ENCODE measurements around the gene DCTPP1.

Gene DCTPP1

GRCh38 chr16:30418350-30419181, 11.3 kb downstream of the DCTPP1 start (continued):
- TF ChIP-seq ZBTB11 (tag by site-specific recombination; conservative IDR thresholded peaks at IDR 0.05; ENCODE audit: low read depth), result no peak
- no peak for TF ChIP-seq ZNF391 (tag by site-specific recombination; IDR thresholded peaks at IDR 0.05; ENCODE audit: borderline replicate concordance, low read depth)
- TF ChIP-seq, protein P1, sequence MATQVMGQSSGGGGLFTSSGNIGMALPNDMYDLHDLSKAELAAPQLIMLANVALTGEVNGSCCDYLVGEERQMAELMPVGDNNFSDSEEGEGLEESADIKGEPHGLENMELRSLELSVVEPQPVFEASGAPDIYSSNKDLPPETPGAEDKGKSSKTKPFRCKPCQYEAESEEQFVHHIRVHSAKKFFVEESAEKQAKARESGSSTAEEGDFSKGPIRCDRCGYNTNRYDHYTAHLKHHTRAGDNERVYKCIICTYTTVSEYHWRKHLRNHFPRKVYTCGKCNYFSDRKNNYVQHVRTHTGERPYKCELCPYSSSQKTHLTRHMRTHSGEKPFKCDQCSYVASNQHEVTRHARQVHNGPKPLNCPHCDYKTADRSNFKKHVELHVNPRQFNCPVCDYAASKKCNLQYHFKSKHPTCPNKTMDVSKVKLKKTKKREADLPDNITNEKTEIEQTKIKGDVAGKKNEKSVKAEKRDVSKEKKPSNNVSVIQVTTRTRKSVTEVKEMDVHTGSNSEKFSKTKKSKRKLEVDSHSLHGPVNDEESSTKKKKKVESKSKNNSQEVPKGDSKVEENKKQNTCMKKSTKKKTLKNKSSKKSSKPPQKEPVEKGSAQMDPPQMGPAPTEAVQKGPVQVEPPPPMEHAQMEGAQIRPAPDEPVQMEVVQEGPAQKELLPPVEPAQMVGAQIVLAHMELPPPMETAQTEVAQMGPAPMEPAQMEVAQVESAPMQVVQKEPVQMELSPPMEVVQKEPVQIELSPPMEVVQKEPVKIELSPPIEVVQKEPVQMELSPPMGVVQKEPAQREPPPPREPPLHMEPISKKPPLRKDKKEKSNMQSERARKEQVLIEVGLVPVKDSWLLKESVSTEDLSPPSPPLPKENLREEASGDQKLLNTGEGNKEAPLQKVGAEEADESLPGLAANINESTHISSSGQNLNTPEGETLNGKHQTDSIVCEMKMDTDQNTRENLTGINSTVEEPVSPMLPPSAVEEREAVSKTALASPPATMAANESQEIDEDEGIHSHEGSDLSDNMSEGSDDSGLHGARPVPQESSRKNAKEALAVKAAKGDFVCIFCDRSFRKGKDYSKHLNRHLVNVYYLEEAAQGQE (tag by site-specific recombination; IDR thresholded peaks at IDR 0.05), result no peak
- TF ChIP-seq ELK4 (IDR thresholded peaks at IDR 0.05; ENCODE audit: borderline replicate concordance, low read depth, low read length), result no peak
- TF ChIP-seq ZBTB21 (tag by site-specific recombination; IDR thresholded peaks at IDR 0.05), result no peak
- no peak for TF ChIP-seq ZNF157 (tag by site-specific recombination; IDR thresholded peaks at IDR 0.05)
- no peak for TF ChIP-seq ZNF549 (tag by site-specific recombination; IDR thresholded peaks at IDR 0.05)
- TF ChIP-seq ZNF24 (tag by site-specific recombination; IDR thresholded peaks at IDR 0.05), result 0 out of 2 replicates have a peak, but pooled peaks have one; percentile 12
- no peak for TF ChIP-seq ZBTB1 (tag by site-specific recombination; IDR thresholded peaks at IDR 0.05)
- TF ChIP-seq BCL11B (tag by site-specific recombination; IDR thresholded peaks at IDR 0.05; ENCODE audit: low read depth), result no peak
- TF ChIP-seq SALL2 (tag by site-specific recombination; IDR thresholded peaks at IDR 0.05; ENCODE audit: borderline replicate concordance), result no peak
- TF ChIP-seq ZNF354C (tag by site-specific recombination; IDR thresholded peaks at IDR 0.05; ENCODE audit: borderline replicate concordance, low read depth), result no peak
- no peak for TF ChIP-seq ZNF501 (tag by site-specific recombination; IDR thresholded peaks at IDR 0.05)
- no peak for TF ChIP-seq ZNF416 (tag by site-specific recombination; IDR thresholded peaks at IDR 0.05)
- TF ChIP-seq ZSCAN18 (tag by site-specific recombination; IDR thresholded peaks at IDR 0.05), result no peak
- no peak for TF ChIP-seq WT1 (tag by site-specific recombination; IDR thresholded peaks at IDR 0.05)
- TF ChIP-seq GLI2 (tag by site-specific recombination; IDR thresholded peaks at IDR 0.05; ENCODE audit: borderline replicate concordance, low read depth), result no peak
- TF ChIP-seq ZSCAN16 (tag by site-specific recombination; IDR thresholded peaks at IDR 0.05), result no peak
- no peak for TF ChIP-seq ZNF571 (tag by site-specific recombination; IDR thresholded peaks at IDR 0.05)
- no peak for TF ChIP-seq ZNF214 (tag by site-specific recombination; IDR thresholded peaks at IDR 0.05; ENCODE audit: borderline replicate concordance)
- TF ChIP-seq ZNF248 (tag by site-specific recombination; IDR thresholded peaks at IDR 0.05), result no peak
- no peak for TF ChIP-seq OVOL3 (tag by site-specific recombination; IDR thresholded peaks at IDR 0.05)
- TF ChIP-seq, protein P2, sequence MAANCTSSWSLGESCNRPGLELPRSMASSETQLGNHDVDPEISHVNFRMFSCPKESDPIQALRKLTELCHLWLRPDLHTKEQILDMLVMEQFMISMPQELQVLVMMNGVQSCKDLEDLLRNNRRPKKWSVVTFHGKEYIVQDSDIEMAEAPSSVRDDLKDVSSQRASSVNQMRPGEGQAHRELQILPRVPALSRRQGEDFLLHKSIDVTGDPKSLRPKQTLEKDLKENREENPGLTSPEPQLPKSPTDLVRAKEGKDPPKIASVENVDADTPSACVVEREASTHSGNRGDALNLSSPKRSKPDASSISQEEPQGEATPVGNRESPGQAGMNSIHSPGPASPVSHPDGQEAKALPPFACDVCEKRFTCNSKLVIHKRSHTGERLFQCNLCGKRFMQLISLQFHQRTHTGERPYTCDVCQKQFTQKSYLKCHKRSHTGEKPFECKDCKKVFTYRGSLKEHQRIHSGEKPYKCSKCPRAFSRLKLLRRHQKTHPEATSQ (tag by site-specific recombination; IDR thresholded peaks at IDR 0.05), result no peak; the same call in 1 of the 2 replicates
- TF ChIP-seq ZNF785 (tag by site-specific recombination; IDR thresholded peaks at IDR 0.05), result no peak
- no peak for TF ChIP-seq ZNF26 (tag by site-specific recombination; IDR thresholded peaks at IDR 0.05)
- no peak for TF ChIP-seq ZNF311 (tag by site-specific recombination; IDR thresholded peaks at IDR 0.05; ENCODE audit: borderline replicate concordance)
- no peak for TF ChIP-seq MEIS1 (CRISPR knock-in tag; IDR thresholded peaks at IDR 0.05; ENCODE audit: borderline replicate concordance)
